Measurements from ENCODE around the gene ILF3. TPM values are rescaled to one million over a fixed set of nuclear protein-coding genes. Genes with fewer than 3 reads are reported as not detected.
A peak's percentile ranks its signal among the peaks of the same experiment; 100 is the strongest.

Gene ILF3
- total and polyA plus RNA-seq, 2 of the 13 experiments (the other 11 are each of a cell fraction or from before 2014, with no cell fraction given) = 120 to 173 TPM

DNA sequence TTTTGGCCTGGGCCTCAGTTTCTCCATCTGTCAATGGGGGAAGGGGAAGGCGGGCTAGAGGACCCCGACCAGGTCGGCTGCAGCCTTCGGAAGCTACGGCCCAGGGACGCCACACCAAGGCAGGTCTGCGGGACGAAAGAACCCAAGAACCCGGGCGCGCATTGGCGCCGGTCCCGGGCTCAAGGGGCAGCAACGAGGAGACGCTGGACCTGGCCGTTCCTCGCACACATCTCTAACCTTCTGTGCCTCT lies 739 bp upstream of the ILF3 start (continued):
- TF ChIP-seq SIN3A (IDR thresholded peaks at IDR 0.05; ENCODE audit: borderline replicate concordance, low read depth, low read length) (no peak), NFIB (CRISPR knock-in tag; IDR thresholded peaks at IDR 0.05; ENCODE audit: borderline replicate concordance) (no peak), FLYWCH1 (CRISPR knock-in tag; IDR thresholded peaks at IDR 0.05) (0 out of 2 replicates have a peak, but pooled peaks have one; percentile 80), ZNF460 (CRISPR knock-in tag; IDR thresholded peaks at IDR 0.05; ENCODE audit: borderline replicate concordance) (no peak), U2AF1 (optimal IDR thresholded peaks at IDR 0.05; ENCODE audit: low read depth, low read length) (no peak), ZSCAN25 (CRISPR knock-in tag; IDR thresholded peaks at IDR 0.05) (no peak), POLR2AphosphoS2 (IDR thresholded peaks at IDR 0.05; ENCODE audit: low read depth, low read length) (no peak), ZFP82 (CRISPR knock-in tag; IDR thresholded peaks at IDR 0.05; ENCODE audit: borderline replicate concordance) (no peak), HNRNPLL (IDR thresholded peaks at IDR 0.05; ENCODE audit: low read depth, low read length, poor library complexity, severe bottlenecking) (no peak), NRL (CRISPR knock-in tag; IDR thresholded peaks at IDR 0.05; ENCODE audit: borderline replicate concordance) (peak; percentile 59), SIN3B (IDR thresholded peaks at IDR 0.05; ENCODE audit: low read length) (no peak), KDM5B (CRISPR knock-in tag; IDR thresholded peaks at IDR 0.05; ENCODE audit: borderline replicate concordance) (peak; percentile 42; the same call in 1 of the 2 replicates)
- TF ChIP-seq, protein P1, sequence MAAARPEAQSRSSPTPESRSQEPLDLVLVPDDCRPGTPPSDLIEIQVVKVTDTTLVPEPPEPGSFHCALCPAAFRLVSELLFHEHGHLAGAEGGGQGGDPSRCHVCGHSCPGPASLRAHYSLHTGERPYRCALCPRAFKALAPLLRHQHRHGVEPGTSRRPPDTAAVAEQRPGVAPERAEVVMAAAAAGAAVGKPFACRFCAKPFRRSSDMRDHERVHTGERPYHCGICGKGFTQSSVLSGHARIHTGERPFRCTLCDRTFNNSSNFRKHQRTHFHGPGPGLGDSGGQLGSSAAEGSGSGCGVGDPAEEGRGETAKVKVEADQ (CRISPR knock-in tag; IDR thresholded peaks at IDR 0.05; ENCODE audit: borderline replicate concordance) = no peak
- TF ChIP-seq, protein P2, sequence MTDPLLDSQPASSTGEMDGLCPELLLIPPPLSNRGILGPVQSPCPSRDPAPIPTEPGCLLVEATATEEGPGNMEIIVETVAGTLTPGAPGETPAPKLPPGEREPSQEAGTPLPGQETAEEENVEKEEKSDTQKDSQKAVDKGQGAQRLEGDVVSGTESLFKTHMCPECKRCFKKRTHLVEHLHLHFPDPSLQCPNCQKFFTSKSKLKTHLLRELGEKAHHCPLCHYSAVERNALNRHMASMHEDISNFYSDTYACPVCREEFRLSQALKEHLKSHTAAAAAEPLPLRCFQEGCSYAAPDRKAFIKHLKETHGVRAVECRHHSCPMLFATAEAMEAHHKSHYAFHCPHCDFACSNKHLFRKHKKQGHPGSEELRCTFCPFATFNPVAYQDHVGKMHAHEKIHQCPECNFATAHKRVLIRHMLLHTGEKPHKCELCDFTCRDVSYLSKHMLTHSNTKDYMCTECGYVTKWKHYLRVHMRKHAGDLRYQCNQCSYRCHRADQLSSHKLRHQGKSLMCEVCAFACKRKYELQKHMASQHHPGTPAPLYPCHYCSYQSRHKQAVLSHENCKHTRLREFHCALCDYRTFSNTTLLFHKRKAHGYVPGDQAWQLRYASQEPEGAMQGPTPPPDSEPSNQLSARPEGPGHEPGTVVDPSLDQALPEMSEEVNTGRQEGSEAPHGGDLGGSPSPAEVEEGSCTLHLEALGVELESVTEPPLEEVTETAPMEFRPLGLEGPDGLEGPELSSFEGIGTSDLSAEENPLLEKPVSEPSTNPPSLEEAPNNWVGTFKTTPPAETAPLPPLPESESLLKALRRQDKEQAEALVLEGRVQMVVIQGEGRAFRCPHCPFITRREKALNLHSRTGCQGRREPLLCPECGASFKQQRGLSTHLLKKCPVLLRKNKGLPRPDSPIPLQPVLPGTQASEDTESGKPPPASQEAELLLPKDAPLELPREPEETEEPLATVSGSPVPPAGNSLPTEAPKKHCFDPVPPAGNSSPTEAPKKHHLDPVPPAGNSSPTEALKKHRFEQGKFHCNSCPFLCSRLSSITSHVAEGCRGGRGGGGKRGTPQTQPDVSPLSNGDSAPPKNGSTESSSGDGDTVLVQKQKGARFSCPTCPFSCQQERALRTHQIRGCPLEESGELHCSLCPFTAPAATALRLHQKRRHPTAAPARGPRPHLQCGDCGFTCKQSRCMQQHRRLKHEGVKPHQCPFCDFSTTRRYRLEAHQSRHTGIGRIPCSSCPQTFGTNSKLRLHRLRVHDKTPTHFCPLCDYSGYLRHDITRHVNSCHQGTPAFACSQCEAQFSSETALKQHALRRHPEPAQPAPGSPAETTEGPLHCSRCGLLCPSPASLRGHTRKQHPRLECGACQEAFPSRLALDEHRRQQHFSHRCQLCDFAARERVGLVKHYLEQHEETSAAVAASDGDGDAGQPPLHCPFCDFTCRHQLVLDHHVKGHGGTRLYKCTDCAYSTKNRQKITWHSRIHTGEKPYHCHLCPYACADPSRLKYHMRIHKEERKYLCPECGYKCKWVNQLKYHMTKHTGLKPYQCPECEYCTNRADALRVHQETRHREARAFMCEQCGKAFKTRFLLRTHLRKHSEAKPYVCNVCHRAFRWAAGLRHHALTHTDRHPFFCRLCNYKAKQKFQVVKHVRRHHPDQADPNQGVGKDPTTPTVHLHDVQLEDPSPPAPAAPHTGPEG (CRISPR knock-in tag; IDR thresholded peaks at IDR 0.05) = no peak
- TF ChIP-seq, protein P3, sequence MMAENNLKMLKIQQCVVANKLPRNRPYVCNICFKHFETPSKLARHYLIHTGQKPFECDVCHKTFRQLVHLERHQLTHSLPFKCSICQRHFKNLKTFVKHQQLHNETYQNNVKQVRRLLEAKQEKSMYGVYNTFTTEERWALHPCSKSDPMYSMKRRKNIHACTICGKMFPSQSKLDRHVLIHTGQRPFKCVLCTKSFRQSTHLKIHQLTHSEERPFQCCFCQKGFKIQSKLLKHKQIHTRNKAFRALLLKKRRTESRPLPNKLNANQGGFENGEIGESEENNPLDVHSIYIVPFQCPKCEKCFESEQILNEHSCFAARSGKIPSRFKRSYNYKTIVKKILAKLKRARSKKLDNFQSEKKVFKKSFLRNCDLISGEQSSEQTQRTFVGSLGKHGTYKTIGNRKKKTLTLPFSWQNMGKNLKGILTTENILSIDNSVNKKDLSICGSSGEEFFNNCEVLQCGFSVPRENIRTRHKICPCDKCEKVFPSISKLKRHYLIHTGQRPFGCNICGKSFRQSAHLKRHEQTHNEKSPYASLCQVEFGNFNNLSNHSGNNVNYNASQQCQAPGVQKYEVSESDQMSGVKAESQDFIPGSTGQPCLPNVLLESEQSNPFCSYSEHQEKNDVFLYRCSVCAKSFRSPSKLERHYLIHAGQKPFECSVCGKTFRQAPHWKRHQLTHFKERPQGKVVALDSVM (CRISPR knock-in tag; IDR thresholded peaks at IDR 0.05) = no peak

Measured in HepG2 (cell line).